ENCODE measurements around the gene SCEL.

Gene SCEL

DNA sequence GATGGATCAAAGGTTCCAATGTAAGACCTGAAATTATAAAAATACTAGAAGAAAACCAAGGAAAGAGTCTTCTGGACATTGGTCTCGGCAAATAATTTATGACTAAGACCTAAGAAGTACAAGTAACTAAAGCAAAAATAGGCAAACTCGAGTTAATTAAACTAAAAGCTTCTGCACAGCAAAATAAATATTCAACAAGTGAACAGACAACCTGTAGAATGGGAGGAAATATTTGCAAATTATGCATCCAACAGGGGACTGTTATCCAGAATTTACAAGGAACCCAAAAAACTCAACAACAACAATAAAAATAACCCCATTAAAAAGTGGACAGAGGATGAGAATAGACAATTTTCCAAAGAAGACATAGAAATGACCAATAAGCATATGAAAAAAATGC is 152.3 kb downstream of the SCEL start:
- DNase-seq, result no peak

DNA sequence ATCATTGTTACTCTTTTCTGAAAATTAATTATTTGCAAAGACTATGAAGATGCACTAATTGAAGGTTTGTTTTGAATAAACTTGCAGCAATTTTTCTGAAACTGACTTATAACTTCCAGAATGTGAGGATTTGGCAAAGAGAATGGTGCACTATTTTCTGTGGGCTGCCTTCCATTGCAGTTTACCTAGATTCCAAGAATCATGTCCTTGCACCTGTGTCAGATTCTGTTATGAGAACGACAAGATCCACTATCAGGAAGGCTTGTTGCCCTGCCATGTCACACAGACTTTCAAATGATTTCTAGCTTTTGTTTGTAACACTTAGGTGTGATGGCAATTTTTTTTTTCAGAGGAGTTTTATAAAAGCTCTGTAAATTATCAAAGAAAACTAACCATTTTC is 156.4 kb downstream of the SCEL start:
- DNase-seq, result no peak

DNA sequence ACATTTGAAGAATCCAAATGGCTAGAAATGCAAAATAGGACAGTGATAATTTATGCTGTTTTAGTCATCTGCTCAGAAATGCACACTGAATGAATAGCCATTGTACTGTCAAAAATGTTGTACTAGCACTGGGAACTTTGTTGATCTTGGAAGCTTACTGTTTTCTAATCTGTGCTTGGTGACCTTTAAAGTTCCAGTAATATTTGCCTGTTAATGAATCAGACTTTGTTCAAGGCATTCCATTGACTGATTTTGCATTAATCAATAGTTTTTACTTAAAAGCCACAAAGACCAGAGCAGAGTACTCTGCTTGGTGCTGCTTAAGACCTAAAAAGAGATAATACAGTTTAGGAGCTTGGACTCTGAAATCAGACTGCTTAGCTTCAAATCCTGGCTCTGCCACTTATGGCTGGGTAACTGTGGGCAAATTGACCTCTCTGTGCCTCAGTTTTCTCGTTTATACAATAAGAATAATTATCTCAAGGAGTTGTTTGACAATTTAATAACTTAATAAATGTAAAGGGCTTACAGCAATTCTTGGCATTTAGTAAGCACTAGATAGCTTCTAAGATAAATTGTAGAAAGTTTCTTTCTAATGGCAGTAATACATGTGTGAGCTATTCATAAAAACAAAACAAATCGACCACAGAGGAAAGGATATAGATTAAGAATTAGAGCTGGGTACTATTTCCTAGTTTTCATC is 157.4 kb downstream of the SCEL start:
- no peak for DNase-seq

DNA sequence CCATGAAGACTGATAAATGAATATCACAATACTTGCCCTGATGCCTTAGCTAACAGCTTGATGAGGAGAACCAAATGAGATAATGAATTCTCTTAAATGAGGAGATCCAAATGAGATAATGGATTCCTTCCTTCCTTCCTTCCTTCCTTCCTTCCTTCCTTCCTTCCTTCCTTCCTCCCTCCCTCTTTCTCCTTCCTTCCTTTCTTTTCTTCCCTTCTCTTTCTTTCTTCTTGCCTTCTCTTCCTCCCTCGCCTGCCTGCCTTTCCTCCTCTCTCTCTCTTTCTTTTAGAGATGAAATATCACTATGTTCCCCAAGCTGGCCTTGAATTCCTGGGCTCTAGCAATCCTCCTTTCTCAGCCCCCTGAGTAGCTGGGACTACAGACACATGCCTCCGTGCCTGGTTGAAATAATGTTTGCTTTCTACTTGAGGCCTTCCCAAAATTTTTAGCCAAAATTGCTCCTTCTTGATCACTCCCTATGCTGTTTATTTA is 158.0 kb downstream of the SCEL start:
- no peak for DNase-seq
